ENCODE data around the gene GSK3A. TPM values are rescaled to one million over a fixed set of nuclear protein-coding genes. Genes with fewer than 3 reads are reported as not detected.

Gene GSK3A
- total and polyA plus RNA-seq, 9 of the 15 experiments (the other 6 are each of a cell fraction or from before 2014, with no cell fraction given): 0.62 to 90.7 (median 33.3) TPM

DNA sequence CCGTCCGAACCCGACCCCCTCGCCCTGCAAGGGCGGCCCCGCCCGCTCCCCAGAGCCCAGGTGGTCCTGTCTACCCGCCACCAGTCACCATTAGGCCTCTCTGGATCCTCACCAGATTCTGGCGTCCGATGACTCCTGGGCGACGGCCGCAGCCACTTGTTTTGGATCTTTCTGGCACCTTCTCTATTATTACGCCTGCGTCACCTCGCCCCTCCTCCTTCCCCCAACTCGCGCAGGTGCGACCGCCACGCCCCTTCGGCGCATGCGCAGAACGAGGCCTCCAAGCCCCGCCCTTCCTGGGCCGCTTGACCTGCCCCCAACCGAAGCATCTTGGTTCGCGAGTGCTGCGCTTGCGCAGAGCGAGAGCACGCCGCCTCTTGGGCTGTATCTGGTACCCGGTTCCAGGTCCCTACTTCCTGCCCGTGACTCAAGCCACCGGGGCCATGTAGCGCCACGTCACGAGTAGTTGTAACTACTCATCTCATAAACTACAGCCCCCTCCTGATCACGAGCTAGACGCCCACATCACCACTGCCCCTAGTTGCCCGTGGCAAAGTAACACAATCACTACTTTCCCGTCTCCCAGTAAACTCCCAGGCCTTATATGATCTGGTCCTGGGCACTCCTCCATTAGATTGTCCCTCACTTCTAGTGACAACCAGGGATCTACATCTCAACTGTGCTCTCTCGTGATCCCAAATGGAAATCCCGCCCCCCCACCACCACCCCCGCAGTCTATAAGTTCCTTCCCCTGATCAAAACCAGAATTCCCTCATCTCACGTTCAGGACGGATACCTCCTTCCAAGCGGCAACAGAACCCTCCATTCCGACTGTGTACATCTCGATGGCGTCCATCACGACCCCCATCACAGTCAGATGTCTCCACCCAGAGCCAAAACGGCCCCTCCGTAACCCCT, 24.6 kb downstream of the GSK3A start, which contains the start of gene DEDD2 (continued):
- TF ChIP-seq ELF4 (CRISPR knock-in tag; IDR thresholded peaks at IDR 0.05): no peak
- no peak for TF ChIP-seq IRF2 (CRISPR knock-in tag; IDR thresholded peaks at IDR 0.05)
- TF ChIP-seq RBM15 (IDR thresholded peaks at IDR 0.05; ENCODE audit: insufficient read depth, low read length): no peak
- TF ChIP-seq NR4A1 (CRISPR knock-in tag; IDR thresholded peaks at IDR 0.05): no peak
- TF ChIP-seq NR4A1 (tag; IDR thresholded peaks at IDR 0.05): 0 out of 2 replicates have a peak, but pooled peaks have one; percentile 19
- no peak for TF ChIP-seq STAG1 (CRISPR knock-in tag; IDR thresholded peaks at IDR 0.05; ENCODE audit: borderline replicate concordance)
- TF ChIP-seq SETDB1 (IDR thresholded peaks at IDR 0.05; ENCODE audit: low read length): no peak
- no peak for TF ChIP-seq BMI1 (IDR thresholded peaks at IDR 0.05; ENCODE audit: low read length)
- TF ChIP-seq, protein P1, sequence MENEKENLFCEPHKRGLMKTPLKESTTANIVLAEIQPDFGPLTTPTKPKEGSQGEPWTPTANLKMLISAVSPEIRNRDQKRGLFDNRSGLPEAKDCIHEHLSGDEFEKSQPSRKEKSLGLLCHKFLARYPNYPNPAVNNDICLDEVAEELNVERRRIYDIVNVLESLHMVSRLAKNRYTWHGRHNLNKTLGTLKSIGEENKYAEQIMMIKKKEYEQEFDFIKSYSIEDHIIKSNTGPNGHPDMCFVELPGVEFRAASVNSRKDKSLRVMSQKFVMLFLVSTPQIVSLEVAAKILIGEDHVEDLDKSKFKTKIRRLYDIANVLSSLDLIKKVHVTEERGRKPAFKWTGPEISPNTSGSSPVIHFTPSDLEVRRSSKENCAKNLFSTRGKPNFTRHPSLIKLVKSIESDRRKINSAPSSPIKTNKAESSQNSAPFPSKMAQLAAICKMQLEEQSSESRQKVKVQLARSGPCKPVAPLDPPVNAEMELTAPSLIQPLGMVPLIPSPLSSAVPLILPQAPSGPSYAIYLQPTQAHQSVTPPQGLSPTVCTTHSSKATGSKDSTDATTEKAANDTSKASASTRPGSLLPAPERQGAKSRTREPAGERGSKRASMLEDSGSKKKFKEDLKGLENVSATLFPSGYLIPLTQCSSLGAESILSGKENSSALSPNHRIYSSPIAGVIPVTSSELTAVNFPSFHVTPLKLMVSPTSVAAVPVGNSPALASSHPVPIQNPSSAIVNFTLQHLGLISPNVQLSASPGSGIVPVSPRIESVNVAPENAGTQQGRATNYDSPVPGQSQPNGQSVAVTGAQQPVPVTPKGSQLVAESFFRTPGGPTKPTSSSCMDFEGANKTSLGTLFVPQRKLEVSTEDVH (IDR thresholded peaks at IDR 0.05; ENCODE audit: low read depth, partially characterized antibody): no peak
- no peak for TF ChIP-seq RBM17 (IDR thresholded peaks at IDR 0.05; ENCODE audit: borderline replicate concordance, low read depth, low read length)
- TF ChIP-seq, protein P2, sequence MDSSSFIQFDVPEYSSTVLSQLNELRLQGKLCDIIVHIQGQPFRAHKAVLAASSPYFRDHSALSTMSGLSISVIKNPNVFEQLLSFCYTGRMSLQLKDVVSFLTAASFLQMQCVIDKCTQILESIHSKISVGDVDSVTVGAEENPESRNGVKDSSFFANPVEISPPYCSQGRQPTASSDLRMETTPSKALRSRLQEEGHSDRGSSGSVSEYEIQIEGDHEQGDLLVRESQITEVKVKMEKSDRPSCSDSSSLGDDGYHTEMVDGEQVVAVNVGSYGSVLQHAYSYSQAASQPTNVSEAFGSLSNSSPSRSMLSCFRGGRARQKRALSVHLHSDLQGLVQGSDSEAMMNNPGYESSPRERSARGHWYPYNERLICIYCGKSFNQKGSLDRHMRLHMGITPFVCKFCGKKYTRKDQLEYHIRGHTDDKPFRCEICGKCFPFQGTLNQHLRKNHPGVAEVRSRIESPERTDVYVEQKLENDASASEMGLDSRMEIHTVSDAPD (CRISPR knock-in tag; IDR thresholded peaks at IDR 0.05): no peak
- no peak for TF ChIP-seq SNIP1 (IDR thresholded peaks at IDR 0.05; ENCODE audit: low read depth)
- TF ChIP-seq HNRNPH1 (optimal IDR thresholded peaks at IDR 0.05; ENCODE audit: low read depth, low read length): no peak
- TF ChIP-seq GATAD2B (IDR thresholded peaks at IDR 0.05; ENCODE audit: borderline replicate concordance): no peak
- TF ChIP-seq YY1 (IDR thresholded peaks at IDR 0.05; ENCODE audit: borderline replicate concordance in 1 of 3, control insufficient read depth in 1 of 3, extremely low read depth in 1 of 3, insufficient read depth in 3 of 3, insufficient read length in 1 of 3, insufficient replicate concordance in 2 of 3, low read depth in 1 of 3, low read length in 2 of 3): peak in 2 of 3 experiments; percentile 6 to 68
- no peak for TF ChIP-seq HNRNPUL1 (IDR thresholded peaks at IDR 0.05; ENCODE audit: low read length)
- no peak for TF ChIP-seq ZNF77 (CRISPR knock-in tag; IDR thresholded peaks at IDR 0.05)
- TF ChIP-seq CREB1 (IDR thresholded peaks at IDR 0.05): peak; percentile 81
- TF ChIP-seq CREB1 (CRISPR knock-in tag; IDR thresholded peaks at IDR 0.05): peak; percentile 87
- TF ChIP-seq ZNF778 (CRISPR knock-in tag; IDR thresholded peaks at IDR 0.05): no peak
- TF ChIP-seq ZNF41 (CRISPR knock-in tag; conservative IDR thresholded peaks at IDR 0.05): no peak
- no peak for TF ChIP-seq ZNF584 (CRISPR knock-in tag; IDR thresholded peaks at IDR 0.05; ENCODE audit: low read depth)
- TF ChIP-seq BDP1 (IDR thresholded peaks at IDR 0.05; ENCODE audit: insufficient read depth, insufficient read length): no peak
- TF ChIP-seq, protein P3, sequence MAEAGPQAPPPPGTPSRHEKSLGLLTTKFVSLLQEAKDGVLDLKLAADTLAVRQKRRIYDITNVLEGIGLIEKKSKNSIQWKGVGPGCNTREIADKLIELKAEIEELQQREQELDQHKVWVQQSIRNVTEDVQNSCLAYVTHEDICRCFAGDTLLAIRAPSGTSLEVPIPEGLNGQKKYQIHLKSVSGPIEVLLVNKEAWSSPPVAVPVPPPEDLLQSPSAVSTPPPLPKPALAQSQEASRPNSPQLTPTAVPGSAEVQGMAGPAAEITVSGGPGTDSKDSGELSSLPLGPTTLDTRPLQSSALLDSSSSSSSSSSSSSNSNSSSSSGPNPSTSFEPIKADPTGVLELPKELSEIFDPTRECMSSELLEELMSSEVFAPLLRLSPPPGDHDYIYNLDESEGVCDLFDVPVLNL (CRISPR knock-in tag; IDR thresholded peaks at IDR 0.05; ENCODE audit: low read depth): no peak
